Endothelial cell of umbilical vein (primary cell): ENCODE results near the gene MAPK9. TPM values are rescaled to one million over a fixed set of nuclear protein-coding genes. Genes with fewer than 3 reads are reported as not detected.

ENCODE experiments used
- BruUV-seq: library from RNA; stranded (reverse); fragments of 400-500 nt; replicated peaks from 2 replicates; lab custom pipeline; 2021; lab: Mats Ljungman, UMichigan
- CTCF ChIA-PET: fragments of 300-600, 350-600 bp; sonication (Branson Sonifier 250); formaldehyde crosslinking; loops from one replicate; lab custom pipeline; 2021; ENCODE audit warnings: antibody characterized with exemption, inconsistent platforms; lab: Charles Lee
- POLR2A ChIA-PET: fragments of 300-600, 350-600 bp; sonication (Branson Sonifier 250); formaldehyde crosslinking; loops from one replicate; lab custom pipeline; 2021; ENCODE audit warnings: antibody characterized with exemption, inconsistent platforms; lab: Charles Lee
- DNase-seq: peaks from one replicate; pipeline ENCODE4 v3.0.0-alpha.2; 2011; ENCODE audit warnings: low read depth, low spot score
- FAIRE-seq: peaks from 2 replicates; lab custom pipeline; 2011; peaks lifted over from hg19 to GRCh38; lab: Jason Lieb, UNC
- H2AFZ ChIP-seq: 2 replicates; pipeline ENCODE4 v1.6.0; 2012; ENCODE audit warnings: low read depth, low read length, control low read depth, inconsistent platforms
- H3K27ac ChIP-seq: 2 replicates; pipeline ENCODE4 v1.5.1; 2011; ENCODE audit warnings: low read depth, mild to moderate bottlenecking, control low read depth, low read length, moderate library complexity; ENCODE audit not compliant: insufficient read depth
- H3K27me3 ChIP-seq, 2 experiments: 2 replicates each; pipeline versions ENCODE4 v1.6.0 to v1.6.1; 2011; ENCODE audit warnings: low read length in 2 of 2, mixed read lengths in 1 of 2; ENCODE audit not compliant: control insufficient read depth in 2 of 2, insufficient read depth in 2 of 2
- H3K36me3 ChIP-seq, 2 experiments: 2 replicates in 1 of 2; 3 replicates in 1 of 2; pipeline ENCODE4 v1.5.1; 2011; ENCODE audit warnings: low read length in 2 of 2, mild to moderate bottlenecking in 1 of 2, moderate library complexity in 1 of 2; ENCODE audit not compliant: control insufficient read depth in 2 of 2, insufficient read depth in 2 of 2; ENCODE audit errors: extremely low read depth in 1 of 2
- H3K4me1 ChIP-seq: 3 replicates; pipeline ENCODE4 v1.5.1; 2011; ENCODE audit warnings: mild to moderate bottlenecking, low read length; ENCODE audit not compliant: control insufficient read depth, insufficient read depth; ENCODE audit errors: extremely low read depth
- H3K4me2 ChIP-seq: 2 replicates; pipeline ENCODE4 v1.6.1; 2011; ENCODE audit warnings: low read length, control low read depth, mixed read lengths; ENCODE audit not compliant: insufficient read depth
- H3K4me3 ChIP-seq, 3 experiments: fragments of 200-600 bp in 1 of 3; sonication (generic), shearing (Covaris generic) in 1 of 3; replicated peaks in 1 of 3; 2 replicates each; pipeline ENCODE4 v1.5.1; 2011 to 2016; ENCODE audit warnings: control low read depth in 3 of 3, low read length in 3 of 3, mild to moderate bottlenecking in 2 of 3, inconsistent platforms in 1 of 3, low read depth in 1 of 3, moderate library complexity in 1 of 3; ENCODE audit not compliant: insufficient read depth in 1 of 3
- H3K79me2 ChIP-seq: 2 replicates; pipeline ENCODE4 v1.6.0; 2012; ENCODE audit warnings: low read length, inconsistent platforms; ENCODE audit not compliant: control insufficient read depth, insufficient read depth
- H3K9ac ChIP-seq: replicated peaks from 2 replicates; pipeline ENCODE3; 2011; ENCODE audit warnings: low read length, control low read depth; ENCODE audit not compliant: insufficient read depth; ENCODE audit errors: extremely low read depth
- H3K9me1 ChIP-seq: replicated peaks from 3 replicates; pipeline ENCODE4 v1.6.0; 2011; ENCODE audit warnings: mild to moderate bottlenecking, low read length; ENCODE audit not compliant: control insufficient read depth, insufficient read depth; ENCODE audit errors: extremely low read depth
- H3K9me3 ChIP-seq: replicated peaks from 2 replicates; pipeline ENCODE4 v1.5.1; 2012; ENCODE audit warnings: low read length, inconsistent platforms; ENCODE audit not compliant: control insufficient read depth, insufficient read depth
- H4K20me1 ChIP-seq: replicated peaks from 2 replicates; pipeline ENCODE3; 2011; ENCODE audit warnings: mild to moderate bottlenecking, low read length; ENCODE audit not compliant: control insufficient read depth, insufficient read depth; ENCODE audit errors: extremely low read depth
- CTCF ChIP-seq, 2 donors: IDR thresholded peaks; 1 replicate in 1 of 2; 2 replicates in 1 of 2; pipeline ENCODE4 v1.5.1; 2011; ENCODE audit warnings: low read length in 2 of 2, mild to moderate bottlenecking in 2 of 2, moderate library complexity in 2 of 2, control low read depth in 1 of 2, inconsistent platforms in 1 of 2, low read depth in 1 of 2; ENCODE audit not compliant: insufficient read depth in 1 of 2; ENCODE audit errors: extremely low read depth in 1 of 2
- EZH2 ChIP-seq: IDR thresholded peaks from 2 replicates; pipeline ENCODE4 v1.6.1; 2012; ENCODE audit warnings: borderline replicate concordance, low read depth, mild to moderate bottlenecking, moderate library complexity, low read length, inconsistent platforms; ENCODE audit not compliant: severe bottlenecking
- FOS ChIP-seq: IDR thresholded peaks from 2 replicates; pipeline ENCODE4 v1.6.1; 2011; ENCODE audit warnings: mild to moderate bottlenecking, low read length, moderate library complexity, borderline replicate concordance; ENCODE audit not compliant: insufficient read depth
- GATA2 ChIP-seq: IDR thresholded peaks from 2 replicates; pipeline ENCODE4 v1.7.0; 2011; ENCODE audit warnings: low read depth, mild to moderate bottlenecking, moderate library complexity, mixed read lengths, low read length; ENCODE audit not compliant: insufficient read length, insufficient read depth
- JUN ChIP-seq: IDR thresholded peaks from 2 replicates; pipeline ENCODE4 v1.6.1; 2011; ENCODE audit warnings: borderline replicate concordance, low read depth; ENCODE audit not compliant: insufficient read length, insufficient read depth
- MAX ChIP-seq: IDR thresholded peaks from 2 replicates; pipeline ENCODE4 v1.6.1; 2011; ENCODE audit not compliant: insufficient read depth, insufficient read length
- MYC ChIP-seq: IDR thresholded peaks from one replicate; pipeline ENCODE4 v1.6.1; 2011; ENCODE audit warnings: mild to moderate bottlenecking, low read depth, low read length
- POLR2A ChIP-seq: IDR thresholded peaks from 2 replicates; pipeline ENCODE4 v1.6.1; 2012; ENCODE audit warnings: low read depth, mild to moderate bottlenecking, control low read depth, low read length
- POLR2AphosphoS5 ChIP-seq: IDR thresholded peaks from 2 replicates; pipeline ENCODE4 v1.6.1; 2012; ENCODE audit warnings: low read depth, mild to moderate bottlenecking, control low read depth, low read length, moderate library complexity; ENCODE audit not compliant: insufficient read depth
- dilution Hi-C: fragments of 300-500 bp; cut with MboI; formaldehyde crosslinking; loops from one replicate; pipeline ENCODE4 v1.15.0; 2019; ENCODE audit warnings: low sequenced_read_pairs; ENCODE audit not compliant: extremely low pct_ligation_motif_present
- intact Hi-C: fragments of 100-400 bp; cut with micrococcal nuclease; formaldehyde crosslinking; loops from one replicate; pipeline ENCODE4 v1.10.0; 2022
- polyA plus RNA-seq, 4 experiments: library from polyadenylated mRNA; depleted of rRNA in 3 of 4; stranded (reverse) in 3 of 4; unstranded in 1 of 4; fragments of >200 nt; gene quantifications; 2 replicates each; pipeline versions ENCODE4 v1.2.1 to v1.2.3, GENCODE V29; 2011 to 2012; ENCODE audit warnings: missing spikeins in 1 of 4
- total RNA-seq: library from RNA; stranded (reverse); gene quantifications from 2 replicates; pipeline ENCODE4 v1.2.3, GENCODE V29; 2021

Gene MAPK9
- total and polyA plus RNA-seq, 2 donors (not counting 3 experiments of a cell fraction or from before 2014, with no cell fraction given), result 24.6 to 34.8 TPM

- FAIRE-seq (no peak), DNase-seq (no peak)
- H3K4me3 ChIP-seq, result no peak overlapping the region
- BruUV-seq, result no TSS peak
- H3K9me1 ChIP-seq, result no peaks in the 10 kb centered on the region
- H3K27ac ChIP-seq, result no peak overlapping the region
- H3K4me2 ChIP-seq, result no peak overlapping the region
- ChIA-PET CTCF (interaction anchor here (1.4 kb wide), 1 partner anchor 9 kb away, joined by 7 read pairs; the partner anchor contains the start of gene RASGEF1C), POLR2A (no interaction called here)
- no peak overlapping the region for H2AFZ ChIP-seq
- no peaks in the 10 kb centered on the region for H3K36me3 ChIP-seq
- dilution Hi-C loops (no loop called here), intact Hi-C loops (no loop called here)
- H3K9me3 ChIP-seq, result no peaks in the 10 kb centered on the region
- TF ChIP-seq FOS, result no peak
- TF ChIP-seq GATA2, result no peak
- no peak for TF ChIP-seq POLR2AphosphoS5
- TF ChIP-seq JUN, result no peak
- no peak for TF ChIP-seq MAX
- no peak for TF ChIP-seq EZH2
- no peak for TF ChIP-seq POLR2A
- TF ChIP-seq CTCF (IDR thresholded peaks at IDR 0.05; ENCODE audit: extremely low read depth in 1 of 2, insufficient read depth in 1 of 2, low read depth in 1 of 2, low read length in 2 of 2), result no peak
- no peak for TF ChIP-seq MYC
- H3K27me3 ChIP-seq, result no peaks in the 10 kb centered on the region
- no peaks in the 10 kb centered on the region for H3K4me1 ChIP-seq
- no peaks in the 10 kb centered on the region for H4K20me1 ChIP-seq
- H3K79me2 ChIP-seq, result no peaks in the 10 kb centered on the region
- no peak overlapping the region for H3K9ac ChIP-seq
These were observed 74.1 kb downstream of the MAPK9 start for GRCh38 chr5:180217797-180218196.
